ENCODE measurements around the gene SIRT6. TPM values are rescaled to one million over a fixed set of nuclear protein-coding genes. Genes with fewer than 3 reads are reported as not detected.

The SIRT6 gene
- total and polyA plus RNA-seq, 10 of the 15 experiments (the other 5 are each of a cell fraction or from before 2014, with no cell fraction given), result 1.3 to 49.6 (median 24.2) TPM

DNA sequence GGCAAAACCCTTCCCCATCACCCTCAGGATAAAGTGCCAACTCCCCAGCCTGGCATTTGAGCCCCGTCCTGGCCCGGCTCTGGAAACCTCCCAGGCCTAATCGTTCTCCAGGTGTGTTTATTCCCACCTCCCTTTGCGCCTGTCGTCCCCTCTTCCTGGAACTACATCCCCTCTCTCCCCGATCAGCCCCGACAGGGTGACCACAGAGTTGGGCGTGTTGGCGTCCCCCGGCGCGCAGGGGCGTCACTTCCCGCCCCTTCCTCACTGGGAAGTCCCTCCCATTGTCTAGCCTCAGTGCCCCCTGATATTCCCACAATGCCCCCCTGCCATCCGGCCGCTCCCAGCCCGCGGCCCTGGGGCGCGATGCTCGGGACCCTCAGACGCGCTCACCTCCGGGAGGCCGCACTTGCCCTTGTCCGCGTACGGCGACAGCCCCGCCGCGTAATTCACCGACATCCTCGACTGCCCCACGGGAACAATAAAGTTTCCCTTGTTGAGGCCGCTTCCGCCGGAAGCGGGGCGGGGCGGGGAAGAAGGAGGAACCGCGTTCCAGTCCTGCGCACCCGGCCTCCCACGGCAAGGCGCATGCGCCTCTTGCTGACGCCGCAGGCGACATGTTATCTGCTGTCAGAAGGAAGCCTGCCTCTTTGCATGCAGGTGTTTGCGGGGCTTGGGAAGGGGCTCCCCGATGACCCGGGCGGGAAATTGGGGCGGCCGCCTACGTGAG, at the start of gene SIRT6, which contains the start of gene ANKRD24 (continued):
- TF ChIP-seq, protein P1, sequence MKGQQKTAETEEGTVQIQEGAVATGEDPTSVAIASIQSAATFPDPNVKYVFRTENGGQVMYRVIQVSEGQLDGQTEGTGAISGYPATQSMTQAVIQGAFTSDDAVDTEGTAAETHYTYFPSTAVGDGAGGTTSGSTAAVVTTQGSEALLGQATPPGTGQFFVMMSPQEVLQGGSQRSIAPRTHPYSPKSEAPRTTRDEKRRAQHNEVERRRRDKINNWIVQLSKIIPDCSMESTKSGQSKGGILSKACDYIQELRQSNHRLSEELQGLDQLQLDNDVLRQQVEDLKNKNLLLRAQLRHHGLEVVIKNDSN (IDR thresholded peaks at IDR 0.05; ENCODE audit: borderline replicate concordance, extremely low read length, insufficient read depth, low read depth, low read length), result no peak
- TF ChIP-seq HDAC6 (IDR thresholded peaks at IDR 0.05; ENCODE audit: unreplicated experiment), result no peak
- no peak for TF ChIP-seq RBBP5 (conservative IDR thresholded peaks at IDR 0.05)
- TF ChIP-seq KDM1A (IDR thresholded peaks at IDR 0.05; ENCODE audit: borderline replicate concordance), result no peak
- TF ChIP-seq, protein P2, sequence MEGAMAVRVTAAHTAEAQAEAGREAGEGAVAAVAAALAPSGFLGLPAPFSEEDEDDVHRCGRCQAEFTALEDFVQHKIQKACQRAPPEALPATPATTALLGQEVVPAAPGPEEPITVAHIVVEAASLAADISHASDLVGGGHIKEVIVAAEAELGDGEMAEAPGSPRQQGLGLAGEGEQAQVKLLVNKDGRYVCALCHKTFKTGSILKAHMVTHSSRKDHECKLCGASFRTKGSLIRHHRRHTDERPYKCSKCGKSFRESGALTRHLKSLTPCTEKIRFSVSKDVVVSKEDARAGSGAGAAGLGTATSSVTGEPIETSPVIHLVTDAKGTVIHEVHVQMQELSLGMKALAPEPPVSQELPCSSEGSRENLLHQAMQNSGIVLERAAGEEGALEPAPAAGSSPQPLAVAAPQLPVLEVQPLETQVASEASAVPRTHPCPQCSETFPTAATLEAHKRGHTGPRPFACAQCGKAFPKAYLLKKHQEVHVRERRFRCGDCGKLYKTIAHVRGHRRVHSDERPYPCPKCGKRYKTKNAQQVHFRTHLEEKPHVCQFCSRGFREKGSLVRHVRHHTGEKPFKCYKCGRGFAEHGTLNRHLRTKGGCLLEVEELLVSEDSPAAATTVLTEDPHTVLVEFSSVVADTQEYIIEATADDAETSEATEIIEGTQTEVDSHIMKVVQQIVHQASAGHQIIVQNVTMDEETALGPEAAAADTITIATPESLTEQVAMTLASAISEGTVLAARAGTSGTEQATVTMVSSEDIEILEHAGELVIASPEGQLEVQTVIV (IDR thresholded peaks at IDR 0.05; ENCODE audit: borderline replicate concordance, partially characterized antibody), result peak; percentile 71
- no peak for TF ChIP-seq NFYB (IDR thresholded peaks at IDR 0.05; ENCODE audit: insufficient read depth, low read depth, low read length)
- TF ChIP-seq PAX5 (IDR thresholded peaks at IDR 0.05; ENCODE audit: borderline replicate concordance, low read depth, low read length), result peak; percentile 88
- TF ChIP-seq KAT2A (conservative IDR thresholded peaks at IDR 0.05; ENCODE audit: control insufficient read depth, low read depth, low read length), result no peak
- TF ChIP-seq CREM (IDR thresholded peaks at IDR 0.05; ENCODE audit: low read depth), result peak; percentile 74; the same call in 1 of the 2 replicates
- TF ChIP-seq SMC3 (IDR thresholded peaks at IDR 0.05; ENCODE audit: borderline replicate concordance, low read length), result no peak
- TF ChIP-seq ASH2L (IDR thresholded peaks at IDR 0.05; ENCODE audit: borderline replicate concordance, low read depth), result no peak
- peak; percentile 97 for TF ChIP-seq NRF1 (conservative IDR thresholded peaks at IDR 0.05; ENCODE audit: low read depth, low read length)
- TF ChIP-seq ESRRA (IDR thresholded peaks at IDR 0.05; ENCODE audit: low read length), result peak; percentile 65; the same call in 1 of the 2 replicates
- no peak for TF ChIP-seq STAT3 (IDR thresholded peaks at IDR 0.05; ENCODE audit: low read depth, low read length)
- peak; percentile 89 for TF ChIP-seq KLF5 (IDR thresholded peaks at IDR 0.05; ENCODE audit: partially characterized antibody)
- TF ChIP-seq, protein P3, sequence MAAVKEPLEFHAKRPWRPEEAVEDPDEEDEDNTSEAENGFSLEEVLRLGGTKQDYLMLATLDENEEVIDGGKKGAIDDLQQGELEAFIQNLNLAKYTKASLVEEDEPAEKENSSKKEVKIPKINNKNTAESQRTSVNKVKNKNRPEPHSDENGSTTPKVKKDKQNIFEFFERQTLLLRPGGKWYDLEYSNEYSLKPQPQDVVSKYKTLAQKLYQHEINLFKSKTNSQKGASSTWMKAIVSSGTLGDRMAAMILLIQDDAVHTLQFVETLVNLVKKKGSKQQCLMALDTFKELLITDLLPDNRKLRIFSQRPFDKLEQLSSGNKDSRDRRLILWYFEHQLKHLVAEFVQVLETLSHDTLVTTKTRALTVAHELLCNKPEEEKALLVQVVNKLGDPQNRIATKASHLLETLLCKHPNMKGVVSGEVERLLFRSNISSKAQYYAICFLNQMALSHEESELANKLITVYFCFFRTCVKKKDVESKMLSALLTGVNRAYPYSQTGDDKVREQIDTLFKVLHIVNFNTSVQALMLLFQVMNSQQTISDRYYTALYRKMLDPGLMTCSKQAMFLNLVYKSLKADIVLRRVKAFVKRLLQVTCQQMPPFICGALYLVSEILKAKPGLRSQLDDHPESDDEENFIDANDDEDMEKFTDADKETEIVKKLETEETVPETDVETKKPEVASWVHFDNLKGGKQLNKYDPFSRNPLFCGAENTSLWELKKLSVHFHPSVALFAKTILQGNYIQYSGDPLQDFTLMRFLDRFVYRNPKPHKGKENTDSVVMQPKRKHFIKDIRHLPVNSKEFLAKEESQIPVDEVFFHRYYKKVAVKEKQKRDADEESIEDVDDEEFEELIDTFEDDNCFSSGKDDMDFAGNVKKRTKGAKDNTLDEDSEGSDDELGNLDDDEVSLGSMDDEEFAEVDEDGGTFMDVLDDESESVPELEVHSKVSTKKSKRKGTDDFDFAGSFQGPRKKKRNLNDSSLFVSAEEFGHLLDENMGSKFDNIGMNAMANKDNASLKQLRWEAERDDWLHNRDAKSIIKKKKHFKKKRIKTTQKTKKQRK (IDR thresholded peaks at IDR 0.05; ENCODE audit: low read depth, low read length), result no peak
- TF ChIP-seq, protein P4, sequence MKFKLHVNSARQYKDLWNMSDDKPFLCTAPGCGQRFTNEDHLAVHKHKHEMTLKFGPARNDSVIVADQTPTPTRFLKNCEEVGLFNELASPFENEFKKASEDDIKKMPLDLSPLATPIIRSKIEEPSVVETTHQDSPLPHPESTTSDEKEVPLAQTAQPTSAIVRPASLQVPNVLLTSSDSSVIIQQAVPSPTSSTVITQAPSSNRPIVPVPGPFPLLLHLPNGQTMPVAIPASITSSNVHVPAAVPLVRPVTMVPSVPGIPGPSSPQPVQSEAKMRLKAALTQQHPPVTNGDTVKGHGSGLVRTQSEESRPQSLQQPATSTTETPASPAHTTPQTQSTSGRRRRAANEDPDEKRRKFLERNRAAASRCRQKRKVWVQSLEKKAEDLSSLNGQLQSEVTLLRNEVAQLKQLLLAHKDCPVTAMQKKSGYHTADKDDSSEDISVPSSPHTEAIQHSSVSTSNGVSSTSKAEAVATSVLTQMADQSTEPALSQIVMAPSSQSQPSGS (IDR thresholded peaks at IDR 0.05; ENCODE audit: low read length), result no peak
